Myocyte (in vitro differentiated cells): ENCODE data around the gene SYF2. TPM values are rescaled to one million over a fixed set of nuclear protein-coding genes. Genes with fewer than 3 reads are reported as not detected.
"Not testable (repeated sequence)": the region's sequence is repeated elsewhere in the genome, so short reads cannot be mapped to it uniquely, and the experiment has no call there.

ENCODE experiments used
- DNase-seq: peaks from one replicate; pipeline ENCODE4 v3.0.0-alpha.2; 2012; ENCODE audit warnings: low read depth
- total RNA-seq: library from RNA; depleted of rRNA; stranded (reverse); fragments of >200 nt; gene quantifications from 2 replicates; pipeline ENCODE4 v1.2.3, GENCODE V29; 2014

The SYF2 gene
- total RNA-seq, 1 donor from 2014 or later, result 38.5 TPM

- peak; percentile 60 for DNase-seq
Observed at GRCh38 chr1:25246600-25247023, 14.3 kb upstream of the SYF2 start.

GRCh38 chr1:25245809-25246599, 13.7 kb upstream of the SYF2 start:
- peak; percentile 16 for DNase-seq

DNA sequence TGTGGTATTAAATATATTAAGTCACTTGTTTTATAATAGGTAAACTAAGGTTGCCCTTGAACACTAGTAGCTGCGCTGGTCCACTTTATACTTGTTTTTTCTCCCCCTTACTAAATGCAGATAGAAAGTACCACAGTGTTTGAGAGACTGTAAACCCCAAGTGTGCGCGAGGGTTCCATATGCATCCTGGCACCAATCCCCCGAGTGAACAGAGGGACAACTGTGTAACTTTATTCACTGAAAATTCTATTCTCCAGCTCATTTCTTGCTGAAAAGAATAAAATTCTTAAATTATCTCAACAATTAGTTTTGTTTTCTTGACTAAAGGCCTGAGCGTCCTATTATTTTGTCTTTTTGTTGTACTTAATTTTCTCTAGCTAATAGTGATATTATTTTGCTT, 13.1 kb upstream of the SYF2 start:
- DNase-seq, result no peak

GRCh38 chr1:25243907-25244306, 11.6 kb upstream of the SYF2 start:
- no peak for DNase-seq

GRCh38 chr1:25239681-25240541, 7.6 kb upstream of the SYF2 start:
- DNase-seq, result peak; percentile 96

- no peak for DNase-seq
Observed at GRCh38 chr1:25238046-25238445, 5.7 kb upstream of the SYF2 start.

- not testable (repeated sequence) for DNase-seq
Observed at GRCh38 chr1:25236261-25236660, 4.0 kb upstream of the SYF2 start.

DNA sequence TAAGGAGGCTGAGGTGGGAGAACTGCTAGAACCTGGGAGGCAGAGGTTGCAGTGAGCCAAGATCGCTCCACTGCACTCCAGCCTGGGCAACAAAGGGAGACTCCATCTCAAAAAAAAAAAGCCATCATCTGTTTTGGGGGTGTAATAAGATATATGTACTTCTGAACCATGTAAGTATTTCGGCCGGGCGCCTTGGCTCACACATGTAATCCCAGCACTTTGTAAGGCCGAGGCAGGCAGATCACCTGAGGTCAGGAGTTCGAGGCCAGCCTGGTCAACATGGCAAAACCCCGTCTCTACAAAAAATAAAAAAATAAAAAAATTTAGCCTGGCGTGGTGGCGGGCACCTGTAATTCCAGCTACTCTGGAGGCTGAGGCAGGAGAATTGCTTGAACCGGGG, 3.1 kb upstream of the SYF2 start:
- DNase-seq, result not testable (repeated sequence)

GRCh38 chr1:25232866-25233784, 823 bp upstream of the SYF2 start:
- DNase-seq, result peak; percentile 94

DNA sequence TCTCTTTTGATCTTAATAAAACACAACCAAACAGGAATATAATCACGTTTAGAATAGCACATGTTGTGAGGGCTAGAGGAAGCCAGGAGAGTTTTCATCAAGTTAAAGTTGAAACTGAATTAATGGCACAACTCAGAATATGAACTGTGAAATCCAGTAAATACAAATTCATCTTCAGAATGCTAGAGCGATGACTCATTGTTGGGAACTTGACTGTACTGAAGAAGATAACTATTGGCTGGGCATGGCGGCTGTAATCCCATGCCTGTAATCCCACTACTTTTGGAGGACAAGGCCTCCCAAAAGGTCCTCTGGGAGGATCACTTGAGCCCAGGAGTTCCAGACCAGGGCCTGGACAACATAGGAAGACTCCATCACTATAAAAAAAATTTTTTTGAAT, 8.8 kb downstream of the SYF2 start:
- peak; percentile 20 for DNase-seq

DNA sequence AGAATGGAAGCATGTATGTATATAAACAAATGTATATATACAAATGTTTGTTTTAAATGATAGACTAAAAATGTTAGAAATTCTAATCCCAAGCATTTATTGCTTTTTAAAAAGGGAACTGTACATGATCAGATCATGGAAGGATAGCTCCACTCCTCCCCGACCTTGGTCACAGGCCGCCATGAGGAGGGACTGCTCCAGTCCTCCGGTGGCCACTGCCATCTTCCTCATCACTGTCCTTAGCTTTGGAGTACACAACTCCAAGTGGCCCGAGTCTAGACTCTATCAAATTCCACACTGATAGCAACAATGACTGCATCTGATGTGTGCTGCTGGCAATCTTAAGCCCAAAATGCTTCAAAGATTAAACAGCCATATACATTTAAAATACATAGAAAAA, 9.7 kb downstream of the SYF2 start:
- no peak for DNase-seq

DNA sequence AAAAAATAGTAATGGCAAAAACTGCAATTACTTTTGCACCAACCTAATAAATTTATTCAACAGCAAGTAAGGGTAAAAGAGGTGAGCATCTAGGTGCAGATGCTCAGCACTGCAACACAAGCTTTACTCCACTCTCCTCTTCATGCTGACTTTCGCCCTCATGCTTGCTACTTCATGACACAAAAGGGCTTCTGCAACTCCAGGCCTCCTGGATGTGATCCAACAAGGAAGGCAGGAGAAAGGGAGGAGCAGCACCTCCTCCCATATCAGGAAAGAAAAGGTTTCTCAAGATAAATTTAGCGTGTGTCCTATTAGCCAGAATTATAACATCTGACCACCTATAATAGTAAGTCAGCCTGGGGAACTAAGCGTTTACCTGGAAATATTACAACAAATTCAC, 11.6 kb downstream of the SYF2 start:
- DNase-seq, result no peak

GRCh38 chr1:25219661-25220251, 12.5 kb downstream of the SYF2 start:
- no peak for DNase-seq

GRCh38 chr1:25217598-25218232, 14.6 kb downstream of the SYF2 start:
- DNase-seq, result no peak

DNA sequence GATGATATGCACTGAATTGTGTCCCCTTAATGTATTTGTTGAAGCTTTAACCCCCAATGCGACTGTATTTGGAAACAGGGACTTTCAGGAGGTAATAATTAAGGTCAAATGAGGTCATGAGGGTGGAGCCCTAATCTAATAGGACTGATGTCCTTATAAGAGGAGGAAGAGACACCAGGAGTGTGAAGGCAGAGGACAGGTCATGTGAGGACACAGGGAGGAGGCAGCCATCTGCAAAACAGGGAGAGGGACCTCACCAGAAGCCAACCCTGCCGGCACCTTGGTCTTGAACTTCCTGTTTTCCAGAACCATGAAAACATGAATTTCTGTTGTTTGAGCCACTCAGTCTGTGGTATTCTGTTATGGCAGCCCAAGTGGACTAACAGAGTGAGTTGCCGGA, 15.3 kb downstream of the SYF2 start:
- no peak for DNase-seq

- DNase-seq, result no peak
Observed at GRCh38 chr1:25216123-25216522, 16.2 kb downstream of the SYF2 start.

DNA sequence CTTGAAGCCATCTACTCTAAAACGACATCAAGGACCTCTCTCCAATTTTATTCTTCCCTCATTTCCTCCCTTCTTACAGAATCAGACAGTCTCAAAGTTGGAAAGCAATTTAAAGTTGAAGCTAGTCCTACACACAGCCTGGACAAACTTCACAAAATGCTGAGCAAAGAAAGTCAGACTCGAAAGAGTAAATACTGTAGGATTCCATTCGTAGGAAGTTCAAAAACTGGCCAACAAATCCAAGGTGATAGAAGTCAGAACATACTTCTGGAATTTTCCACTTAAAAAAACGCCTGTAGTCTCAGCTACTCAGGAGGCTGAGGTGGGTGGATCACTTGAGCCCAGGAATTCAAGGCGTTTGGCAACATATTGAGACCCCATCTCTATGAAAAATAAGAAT, 19.6 kb downstream of the SYF2 start:
- DNase-seq, result no peak

- no peak for DNase-seq
Observed at GRCh38 chr1:25210728-25211127, 21.6 kb downstream of the SYF2 start.

- DNase-seq, result no peak
Observed at GRCh38 chr1:25209516-25209915, 22.8 kb downstream of the SYF2 start.

GRCh38 chr1:25208561-25209222, 23.6 kb downstream of the SYF2 start:
- DNase-seq, result no peak
